A549 treated with DMSO at 1 μM for 4 hours (cell line): ENCODE results near the gene IKBKG. TPM values are rescaled to one million over a fixed set of nuclear protein-coding genes. Genes with fewer than 3 reads are reported as not detected.

Experiments used
- total RNA-seq: library from RNA; stranded (reverse); fragments of 200-300 nt; extraction: Qiagen RNA extraction; gene quantifications from 5 replicates; pipeline ENCODE4 v1.2.3, GENCODE V29; 2022; ENCODE audit warnings: low read depth

Gene IKBKG
- total RNA-seq = 33.0 to 45.1 TPM (median 42.9 TPM) in 5 replicates

GRCh38 chrX:154547245-154548027, at the start of gene IKBKG:
TSS of gene IKBKG (plus strand) at chrX:154547620. CDS start at chrX:154552003, 4,383 bp downstream.

GRCh38 chrX:154515966-154516655, 31.3 kb upstream of the IKBKG start, which contains the start of gene FAM3A:
TSS of gene FAM3A (minus strand) at chrX:154516232. CDS start at chrX:154515772, 460 bp downstream.

GRCh38 chrX:154546354-154547244, 821 bp upstream of the IKBKG start, which contains the start of gene G6PD:
TSS of gene G6PD (minus strand) at chrX:154546846. CDS start at chrX:154546155, 691 bp downstream.

GRCh38 chrX:154584585-154585183, 37.3 kb downstream of the IKBKG start, which contains the start of gene CTAG1A:
TSS of gene CTAG1A (plus strand) at chrX:154585133. CDS start at chrX:154585207, 74 bp downstream.

Other genes with a start within 250 kb of the IKBKG start
- 1,489 to 1,751 TPM (median 1,561 TPM) in 5 replicates for gene FLNA, start 173.0 kb upstream of the IKBKG start, total RNA-seq
- gene EMD, start 168.3 kb upstream of the IKBKG start, total RNA-seq = 137 to 159 TPM (median 152 TPM) in 5 replicates
- gene RPL10, start 149.2 kb upstream of the IKBKG start, total RNA-seq = 4,944 to 5,934 TPM (median 5,259 TPM) in 5 replicates
- 26.5 to 29.9 TPM (median 27.4 TPM) in 5 replicates for gene DNASE1L1, start 138.4 kb upstream of the IKBKG start, total RNA-seq
- gene TAFAZZIN, start 136.1 kb upstream of the IKBKG start, total RNA-seq = 26.6 to 37.0 TPM (median 35.2 TPM) in 5 replicates
- gene ATP6AP1, start 118.9 kb upstream of the IKBKG start, total RNA-seq = 82.2 to 107 TPM (median 102 TPM) in 5 replicates
- gene GDI1, start 110.5 kb upstream of the IKBKG start, total RNA-seq = 92.2 to 99.4 TPM (median 97.5 TPM) in 5 replicates
- gene FAM50A, start 103.5 kb upstream of the IKBKG start, total RNA-seq = 94.9 to 121 TPM (median 111 TPM) in 5 replicates
- gene PLXNA3, start 89.3 kb upstream of the IKBKG start, total RNA-seq = 5.4 to 17.5 TPM (median 12.2 TPM) in 5 replicates
- gene LAGE3, start 68.3 kb upstream of the IKBKG start, total RNA-seq = 44.8 to 69.5 TPM (median 62.9 TPM) in 5 replicates
- gene UBL4A, start 61.0 kb upstream of the IKBKG start, total RNA-seq = 64.6 to 70.4 TPM (median 66.2 TPM) in 5 replicates
- 35.4 to 42.5 TPM (median 38.9 TPM) in 5 replicates for gene SLC10A3, start 57.0 kb upstream of the IKBKG start, total RNA-seq
- gene FAM3A, start 31.4 kb upstream of the IKBKG start, total RNA-seq = 37.8 to 47.0 TPM (median 42.4 TPM) in 5 replicates
- gene G6PD, start 774 bp upstream of the IKBKG start, total RNA-seq = 1,297 to 1,681 TPM (median 1,624 TPM) in 5 replicates
- gene CTAG1A, start 37.5 kb downstream of the IKBKG start, total RNA-seq = not detected in 5 replicates
- gene CTAG1B, start 71.7 kb downstream of the IKBKG start, total RNA-seq = not detected in 5 replicates
- gene CTAG2, start 106.0 kb downstream of the IKBKG start, total RNA-seq = not detected in 5 replicates
- 0.30 to 0.76 TPM (median 0.42 TPM) in 5 replicates for gene GAB3, start 203.5 kb downstream of the IKBKG start, total RNA-seq
- gene DKC1, start 215.2 kb downstream of the IKBKG start, total RNA-seq = 166 to 215 TPM (median 177 TPM) in 5 replicates